Activated T-helper 2 cell treated with anti-CD3 and anti-CD28 coated beads, Interferon-gamma antibody, Interleukin-2, Interleukin-4, amounts not matched to agents 10 μg/mL and 5 μg/mL and 100 μg/mL, durations not matched to agents 14 hours and 24 hours and 36 hours (primary cell): ENCODE data around the gene C7orf25. TPM values are rescaled to one million over a fixed set of nuclear protein-coding genes. Genes with fewer than 3 reads are reported as not detected.

Experiments used
- DNase-seq: peaks from one replicate; pipeline ENCODE4 v3.0.0; 2021; ENCODE audit warnings: low spot score
- H3K27ac Mint-ChIP-seq: one replicate; pipeline ENCODE4 v1.8.0; 2021; ENCODE audit warnings: mixed read lengths
- H3K27me3 Mint-ChIP-seq: one replicate; pipeline ENCODE4 v1.8.0; 2021; ENCODE audit warnings: low read depth, mixed read lengths
- H3K36me3 Mint-ChIP-seq: one replicate; pipeline ENCODE4 v1.8.0; 2021; ENCODE audit warnings: low read depth, mixed read lengths
- H3K4me1 Mint-ChIP-seq: one replicate; pipeline ENCODE4 v1.8.0; 2021; ENCODE audit warnings: low read depth, mixed read lengths
- H3K4me3 Mint-ChIP-seq: one replicate; pipeline ENCODE4 v1.8.0; 2021; ENCODE audit warnings: low read depth, mild to moderate bottlenecking, moderate library complexity, mixed read lengths
- H3K9me3 Mint-ChIP-seq: one replicate; pipeline ENCODE4 v1.8.0; 2021; ENCODE audit warnings: mixed read lengths
- intact Hi-C: fragments of 100-400 bp; cut with micrococcal nuclease; formaldehyde crosslinking; loops from one replicate; pipeline ENCODE4 v1.15.1; 2023
- total RNA-seq: library from RNA; stranded (reverse); gene quantifications from 2 replicates; pipeline ENCODE4 v1.2.3, GENCODE V29; 2022

C7orf25 gene
- total RNA-seq, result 4.4 TPM in 2 replicates

DNA sequence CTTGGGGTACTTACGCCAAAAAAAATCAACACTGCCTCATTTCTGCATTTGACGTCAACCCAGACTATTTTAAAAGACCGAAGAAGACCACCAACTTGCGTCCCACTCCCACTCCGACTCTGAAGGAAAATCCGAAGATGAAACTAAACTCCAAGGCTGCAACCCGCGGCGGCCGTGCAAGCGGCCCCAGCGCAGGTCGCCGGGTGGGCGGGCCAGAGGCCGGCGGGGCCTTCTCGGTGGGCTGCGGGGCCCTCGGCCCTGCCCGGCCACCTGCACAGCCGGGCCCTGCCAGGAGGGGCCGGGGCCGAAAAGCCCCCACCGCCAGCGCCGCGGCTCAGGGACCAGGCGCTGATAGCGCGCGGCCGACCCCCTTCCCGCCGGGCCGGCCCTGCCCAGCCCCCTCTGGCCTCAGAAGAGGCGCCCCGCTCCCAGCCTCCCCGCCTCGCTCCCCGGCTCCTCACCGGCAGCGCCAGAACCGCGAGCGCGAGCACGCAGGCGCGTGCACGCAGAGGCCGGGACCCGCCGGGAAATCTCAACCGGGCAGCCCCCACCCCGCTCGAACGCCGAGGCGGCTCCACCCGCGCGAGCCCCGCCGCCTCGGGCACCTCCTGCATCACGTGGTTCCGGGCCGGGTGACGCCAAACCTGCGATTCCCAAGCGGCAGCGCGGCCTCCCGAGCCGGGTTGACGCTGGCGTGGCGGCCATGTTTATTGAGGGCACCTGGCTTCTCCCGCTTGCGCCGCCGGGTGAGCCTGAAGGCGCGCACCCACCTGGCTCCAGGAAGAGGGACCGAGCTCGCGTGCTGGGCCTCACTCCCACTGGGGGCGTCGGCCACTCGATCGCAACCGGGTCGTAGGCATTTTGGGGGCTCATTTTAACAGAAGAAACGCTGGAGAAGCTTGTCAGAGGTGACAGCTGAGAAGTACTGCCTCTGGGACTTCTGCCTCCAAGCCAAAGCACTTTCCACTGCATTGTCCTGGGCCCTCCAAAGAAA, at the start of gene C7orf25:
Gene C7orf25 (minus strand): TSS at position 617 of the 994 bp plus-strand sequence. CDS start 1,170 bp downstream, outside the sequence.
- intact Hi-C loops, result loop anchor here (1.0 to 2.0 kb wide), 2 partner anchors 21 to 23 kb away; partner anchors contain the start of genes MRPL32 and PSMA2
- Mint-ChIP-seq H3K9me3 (no peaks in the 10 kb centered on the region), H3K4me3 (peak within 1 kb of the TSS; percentile 93), H3K27me3 (no peaks in the 10 kb centered on the region), H3K36me3 (peaks cover 53% of the 10 kb centered on the region), H3K27ac (peak within 1 kb of the TSS; percentile 91), H3K4me1 (peaks cover 70% of the 10 kb centered on the region)
- DNase-seq, result peak; percentile 93

GRCh38 chr7:42961170-42961569, 49.3 kb upstream of the C7orf25 start:
- no peaks in the 10 kb centered on the region for H3K36me3 Mint-ChIP-seq
- no peak overlapping the region for H3K4me3 Mint-ChIP-seq
- peaks cover 7% of the 10 kb centered on the region for H3K9me3 Mint-ChIP-seq
- intact Hi-C loops, result no loop called here
- peaks cover 13% of the 10 kb centered on the region for H3K4me1 Mint-ChIP-seq
- DNase-seq, result no peak
- no peaks in the 10 kb centered on the region for H3K27me3 Mint-ChIP-seq
- no peak overlapping the region for H3K27ac Mint-ChIP-seq

GRCh38 chr7:42960762-42961161, 48.9 kb upstream of the C7orf25 start:
- Mint-ChIP-seq H3K27me3 (no peaks in the 10 kb centered on the region), H3K9me3 (peaks cover 10% of the 10 kb centered on the region), H3K36me3 (no peaks in the 10 kb centered on the region), H3K4me1 (peaks cover 13% of the 10 kb centered on the region), H3K27ac (no peak overlapping the region), H3K4me3 (no peak overlapping the region)
- DNase-seq, result no peak
- intact Hi-C loops, result no loop called here

GRCh38 chr7:42959549-42959948, 47.7 kb upstream of the C7orf25 start:
- Mint-ChIP-seq H3K9me3 (peaks cover 17% of the 10 kb centered on the region), H3K4me1 (peaks cover 5% of the 10 kb centered on the region), H3K4me3 (no peak overlapping the region), H3K36me3 (no peaks in the 10 kb centered on the region), H3K27ac (no peak overlapping the region), H3K27me3 (no peaks in the 10 kb centered on the region)
- no peak for DNase-seq
- intact Hi-C loops, result no loop called here

GRCh38 chr7:42956062-42956461, 44.2 kb upstream of the C7orf25 start:
- no peak overlapping the region for H3K27ac Mint-ChIP-seq
- no peaks in the 10 kb centered on the region for H3K27me3 Mint-ChIP-seq
- H3K9me3 Mint-ChIP-seq, result peaks cover 17% of the 10 kb centered on the region
- intact Hi-C loops, result no loop called here
- H3K4me3 Mint-ChIP-seq, result no peak overlapping the region
- no peaks in the 10 kb centered on the region for H3K36me3 Mint-ChIP-seq
- DNase-seq, result no peak
- H3K4me1 Mint-ChIP-seq, result peaks cover 2% of the 10 kb centered on the region

DNA sequence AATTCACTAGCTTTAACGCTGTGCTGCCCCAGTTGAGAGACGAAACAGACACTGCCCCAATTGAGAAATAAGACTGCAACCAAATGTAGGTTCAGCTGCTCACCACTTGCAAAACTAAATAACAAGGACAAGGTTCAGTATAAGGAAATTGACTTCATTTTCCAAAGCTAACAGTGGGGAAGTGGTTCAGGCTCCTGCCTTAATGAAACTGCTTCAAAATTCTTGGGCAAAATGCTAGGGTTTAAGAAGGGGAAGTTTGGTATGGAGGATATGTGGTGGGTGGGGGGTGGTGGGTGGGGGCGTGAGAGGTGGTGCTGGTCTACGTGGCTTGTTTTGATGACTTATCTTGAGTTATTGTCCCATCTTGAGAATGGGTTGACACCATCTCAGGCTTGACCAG, 42.1 kb upstream of the C7orf25 start:
- no peaks in the 10 kb centered on the region for H3K27me3 Mint-ChIP-seq
- H3K36me3 Mint-ChIP-seq, result no peaks in the 10 kb centered on the region
- DNase-seq, result no peak
- H3K27ac Mint-ChIP-seq, result no peak overlapping the region
- H3K9me3 Mint-ChIP-seq, result peaks cover 17% of the 10 kb centered on the region
- no peaks in the 10 kb centered on the region for H3K4me1 Mint-ChIP-seq
- no peak overlapping the region for H3K4me3 Mint-ChIP-seq
- intact Hi-C loops, result no loop called here

- H3K4me1 Mint-ChIP-seq, result peaks cover 2% of the 10 kb centered on the region
- intact Hi-C loops, result no loop called here
- no peaks in the 10 kb centered on the region for H3K36me3 Mint-ChIP-seq
- no peaks in the 10 kb centered on the region for H3K27me3 Mint-ChIP-seq
- no peak overlapping the region for H3K4me3 Mint-ChIP-seq
- no peak for DNase-seq
- peaks cover 16% of the 10 kb centered on the region for H3K9me3 Mint-ChIP-seq
- H3K27ac Mint-ChIP-seq, result no peak overlapping the region
Observed at GRCh38 chr7:42952328-42952727, 40.5 kb upstream of the C7orf25 start.

DNA sequence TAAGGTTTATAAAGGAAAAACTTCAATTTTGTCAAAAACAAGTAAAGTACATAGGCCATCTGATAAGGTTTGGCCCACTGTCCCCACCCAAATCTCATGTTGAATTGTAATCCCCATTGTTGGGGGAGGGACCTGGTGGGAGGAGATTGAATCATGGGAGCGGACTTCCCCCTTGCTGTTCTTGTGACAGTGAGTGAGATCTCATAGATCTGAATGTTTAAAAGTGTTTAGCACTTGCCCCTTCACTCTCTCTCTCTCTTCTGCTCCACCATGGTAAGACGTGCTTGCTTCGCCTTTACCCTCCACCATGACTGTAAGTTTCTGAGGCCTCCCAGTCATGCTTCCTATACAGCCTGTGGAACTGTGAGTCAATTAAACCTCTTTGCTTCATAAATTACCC, 38.5 kb upstream of the C7orf25 start:
- no peak overlapping the region for H3K27ac Mint-ChIP-seq
- no peaks in the 10 kb centered on the region for H3K27me3 Mint-ChIP-seq
- H3K36me3 Mint-ChIP-seq, result no peaks in the 10 kb centered on the region
- no peak overlapping the region for H3K4me3 Mint-ChIP-seq
- H3K9me3 Mint-ChIP-seq, result peaks cover 5% of the 10 kb centered on the region
- no peak for DNase-seq
- intact Hi-C loops, result no loop called here
- peaks cover 15% of the 10 kb centered on the region for H3K4me1 Mint-ChIP-seq

- DNase-seq, result no peak
- H3K4me1 Mint-ChIP-seq, result peaks cover 15% of the 10 kb centered on the region
- H3K27ac Mint-ChIP-seq, result no peak overlapping the region
- intact Hi-C loops, result loop anchor here (10.0 kb wide), 1 partner anchor 127 kb away; no protein-coding TSS in a partner anchor
- no peaks in the 10 kb centered on the region for H3K36me3 Mint-ChIP-seq
- H3K27me3 Mint-ChIP-seq, result no peaks in the 10 kb centered on the region
- no peak overlapping the region for H3K4me3 Mint-ChIP-seq
- no peaks in the 10 kb centered on the region for H3K9me3 Mint-ChIP-seq
Observed at GRCh38 chr7:42947521-42947920, 35.7 kb upstream of the C7orf25 start.

DNA sequence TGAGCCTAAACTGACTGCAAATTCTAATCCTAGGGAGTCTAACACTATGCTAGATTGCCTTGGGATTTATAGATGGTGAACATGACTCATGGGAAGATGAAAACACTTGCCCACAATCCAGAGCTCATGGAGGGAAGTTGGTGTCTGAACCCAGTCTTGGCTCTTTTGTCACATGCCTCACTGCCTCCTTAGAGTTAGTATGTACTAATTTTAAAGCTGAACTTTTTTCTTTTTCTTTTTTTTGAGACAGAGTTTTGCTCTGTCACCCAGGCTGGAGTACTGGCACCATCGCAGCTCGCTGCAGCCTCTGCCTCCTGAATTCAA, 34.7 kb upstream of the C7orf25 start:
- Mint-ChIP-seq H3K4me1 (peaks cover 15% of the 10 kb centered on the region), H3K36me3 (no peaks in the 10 kb centered on the region), H3K27me3 (no peaks in the 10 kb centered on the region), H3K27ac (peak overlapping the region; percentile 84), H3K4me3 (no peak overlapping the region), H3K9me3 (no peaks in the 10 kb centered on the region)
- DNase-seq, result no peak
- intact Hi-C loops, result loop anchor here (10.0 kb wide), 1 partner anchor 128 kb away; no protein-coding TSS in a partner anchor

DNA sequence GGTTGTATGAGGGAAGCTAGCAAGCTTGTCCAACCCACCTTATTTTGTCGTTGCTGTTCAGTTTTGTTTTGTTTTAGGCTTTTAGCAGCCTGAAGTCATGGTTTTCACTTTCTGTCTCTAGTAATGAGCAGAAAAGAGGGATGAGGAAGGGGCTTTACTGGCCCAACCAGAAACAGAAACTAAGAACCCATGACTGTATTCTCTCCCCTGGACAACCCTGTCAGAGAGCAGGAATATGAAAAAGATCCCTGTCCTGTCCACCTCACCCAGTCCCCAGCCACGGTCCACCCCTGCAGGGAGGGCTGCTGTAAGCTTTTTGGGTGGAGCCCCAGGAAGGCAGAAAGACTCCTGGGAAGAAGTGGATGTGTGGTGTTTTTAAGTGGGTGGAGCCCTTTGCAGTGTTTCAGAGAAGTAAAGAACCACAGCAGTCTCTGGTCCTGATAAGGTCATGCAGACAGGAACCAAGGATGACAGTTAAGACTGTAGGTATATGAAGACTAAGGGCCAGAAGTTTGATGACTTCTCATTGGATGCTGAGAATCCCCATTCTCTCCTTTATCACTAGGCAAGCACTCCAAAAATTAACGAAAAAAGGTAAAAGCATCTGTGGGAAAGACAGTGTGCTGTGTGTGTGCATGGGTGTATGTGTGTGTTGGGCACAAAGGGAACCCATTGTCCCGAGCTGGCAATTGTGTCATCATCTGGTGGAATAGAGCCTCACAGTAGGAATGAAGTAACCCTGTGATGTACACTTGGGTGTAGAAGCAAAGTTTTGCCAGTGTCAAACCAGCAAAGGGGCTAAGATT, 34.2 kb upstream of the C7orf25 start:
- Mint-ChIP-seq H3K27ac (peak overlapping the region; percentile 84), H3K27me3 (no peaks in the 10 kb centered on the region), H3K4me3 (peak overlapping the region; percentile 73), H3K9me3 (no peaks in the 10 kb centered on the region), H3K36me3 (peaks cover under 1% of the 10 kb centered on the region), H3K4me1 (peaks cover 15% of the 10 kb centered on the region)
- intact Hi-C loops, result loop anchor here (1.0 to 10.0 kb wide), 2 partner anchors 129 to 315 kb away; no protein-coding TSS in a partner anchor
- peak; percentile 31 for DNase-seq

GRCh38 chr7:42940985-42941847, 29.3 kb upstream of the C7orf25 start:
- intact Hi-C loops, result loop anchor here (1.0 to 10.0 kb wide), 4 partner anchors 134 to 501 kb away; no protein-coding TSS in a partner anchor
- H3K4me1 Mint-ChIP-seq, result peaks cover 21% of the 10 kb centered on the region
- H3K9me3 Mint-ChIP-seq, result no peaks in the 10 kb centered on the region
- H3K27ac Mint-ChIP-seq, result no peak overlapping the region
- peaks cover 34% of the 10 kb centered on the region for H3K36me3 Mint-ChIP-seq
- no peak overlapping the region for H3K4me3 Mint-ChIP-seq
- DNase-seq, result peak; percentile 62
- no peaks in the 10 kb centered on the region for H3K27me3 Mint-ChIP-seq
